Measurements from ENCODE around the gene CCDC192. TPM values are rescaled to one million over a fixed set of nuclear protein-coding genes. Genes with fewer than 3 reads are reported as not detected.
"Not testable (repeated sequence)": the region's sequence is repeated elsewhere in the genome, so short reads cannot be mapped to it uniquely, and the experiment has no call there.

Gene CCDC192
- total RNA-seq, 1 donor from 2014 or later, result 1.3 TPM

GRCh38 chr5:127741412-127741811, 38.2 kb downstream of the CCDC192 start:
- Mint-ChIP-seq H3K27ac (ENCODE audit: unreplicated experiment) (no peak overlapping the region), H3K4me1 (peaks cover 18% of the 10 kb centered on the region), H3K4me3 (peak overlapping the region; percentile 56), H3K36me3 (ENCODE audit: low read depth) (peaks cover 12% of the 10 kb centered on the region), H3K27me3 (ENCODE audit: low read depth) (no peaks in the 10 kb centered on the region), H3K9me3 (peaks cover 9% of the 10 kb centered on the region)
- TF ChIP-seq CTCF (conservative IDR thresholded peaks at IDR 0.05), result no peak
- no peak for DNase-seq (ENCODE audit: low read depth, low spot score)

DNA sequence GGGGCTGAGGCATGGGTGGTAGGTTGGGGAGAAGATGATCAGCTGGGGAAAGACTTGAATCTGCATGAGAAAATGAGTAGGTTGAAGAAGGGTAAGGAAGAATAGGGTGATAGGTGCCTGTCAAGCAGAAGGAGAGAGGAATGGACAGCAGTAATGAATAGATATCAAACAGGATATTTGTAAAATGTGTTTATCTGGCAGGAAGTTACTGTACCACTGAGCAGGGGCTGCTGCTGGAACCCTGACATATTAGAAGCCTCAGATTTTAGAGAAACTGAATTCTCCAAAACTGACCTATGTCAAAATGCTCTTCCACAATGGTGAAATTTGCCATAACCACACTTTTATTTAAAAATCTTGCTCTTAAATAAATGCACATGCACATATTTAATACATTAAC, 41.0 kb downstream of the CCDC192 start:
- no peak for DNase-seq (ENCODE audit: low read depth, low spot score)
- no peak overlapping the region for H3K27ac Mint-ChIP-seq (ENCODE audit: unreplicated experiment)
- H3K4me3 Mint-ChIP-seq, result no peak overlapping the region
- H3K27me3 Mint-ChIP-seq (ENCODE audit: low read depth), result no peaks in the 10 kb centered on the region
- no peak for TF ChIP-seq CTCF (conservative IDR thresholded peaks at IDR 0.05)
- peaks cover 14% of the 10 kb centered on the region for H3K4me1 Mint-ChIP-seq
- peaks cover 7% of the 10 kb centered on the region for H3K9me3 Mint-ChIP-seq
- peaks cover 11% of the 10 kb centered on the region for H3K36me3 Mint-ChIP-seq (ENCODE audit: low read depth)

DNA sequence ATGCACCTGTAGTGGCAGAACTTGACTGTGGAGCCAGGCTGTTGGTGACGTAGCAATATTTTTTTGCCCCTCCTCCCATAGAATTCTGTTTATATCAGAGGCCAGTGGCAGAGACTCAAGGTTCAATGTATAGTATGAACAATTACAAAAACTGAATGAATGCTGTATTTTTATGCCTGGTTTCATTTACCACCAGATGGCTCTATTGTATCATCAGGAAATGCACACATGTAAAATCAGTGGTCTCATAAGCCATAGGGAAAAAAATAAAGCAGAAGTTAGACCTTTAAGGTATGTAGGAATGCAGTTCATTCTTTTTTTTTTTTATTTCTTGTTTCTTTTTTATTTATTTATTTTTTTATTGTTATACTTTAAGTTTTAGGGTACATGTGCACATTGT, 43.6 kb downstream of the CCDC192 start:
- TF ChIP-seq CTCF (conservative IDR thresholded peaks at IDR 0.05), result peak; percentile 62
- no peaks in the 10 kb centered on the region for H3K27me3 Mint-ChIP-seq (ENCODE audit: low read depth)
- H3K36me3 Mint-ChIP-seq (ENCODE audit: low read depth), result peaks cover 8% of the 10 kb centered on the region
- peaks cover 4% of the 10 kb centered on the region for H3K4me1 Mint-ChIP-seq
- no peak overlapping the region for H3K27ac Mint-ChIP-seq (ENCODE audit: unreplicated experiment)
- DNase-seq (ENCODE audit: low read depth, low spot score), result no peak
- H3K9me3 Mint-ChIP-seq, result peaks cover 7% of the 10 kb centered on the region
- no peak overlapping the region for H3K4me3 Mint-ChIP-seq

DNA sequence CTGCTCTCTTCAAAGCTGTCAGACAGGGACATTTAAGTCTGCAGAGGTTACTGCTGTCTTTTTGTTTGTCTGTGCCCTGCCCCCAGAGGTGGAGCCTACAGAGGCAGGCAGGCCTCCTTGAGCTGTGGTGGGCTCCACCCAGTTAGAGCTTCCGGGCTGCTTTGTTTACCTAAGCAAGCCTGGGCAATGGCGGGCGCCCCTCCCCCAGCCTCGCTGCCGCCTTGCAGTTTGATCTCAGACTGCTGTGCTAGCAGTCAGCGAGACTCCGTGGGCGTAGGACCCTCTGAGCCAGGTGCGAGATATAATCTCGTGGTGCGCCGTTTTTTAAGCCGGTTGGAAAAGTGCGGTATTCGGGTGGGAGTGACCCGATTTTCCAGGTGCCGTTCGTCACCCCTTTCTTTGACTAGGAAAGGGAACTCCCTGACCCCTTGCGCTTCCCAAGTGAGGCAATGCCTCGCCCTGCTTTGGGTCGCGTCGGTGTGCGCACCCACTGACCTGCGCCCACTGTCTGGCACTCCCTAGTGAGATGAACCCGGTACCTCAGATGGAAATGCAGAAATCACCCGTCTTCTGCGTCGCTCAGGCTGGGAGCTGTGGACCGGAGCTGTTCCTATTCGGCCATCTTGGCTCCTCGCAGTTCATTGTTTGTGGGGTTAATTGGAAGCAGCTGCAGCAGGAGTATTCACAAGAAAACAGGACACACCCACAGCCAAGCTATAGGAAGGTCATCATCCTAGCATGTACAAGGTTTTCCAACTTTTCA, 49.5 kb downstream of the CCDC192 start:
- H3K27ac Mint-ChIP-seq (ENCODE audit: unreplicated experiment), result peak overlapping the region; percentile 81

GRCh38 chr5:127754259-127754658, 51.1 kb downstream of the CCDC192 start:
- no peak for TF ChIP-seq CTCF (conservative IDR thresholded peaks at IDR 0.05)
- Mint-ChIP-seq H3K9me3 (no peaks in the 10 kb centered on the region), H3K27ac (ENCODE audit: unreplicated experiment) (no peak overlapping the region)

More for the DNA sequence above, 49.5 kb downstream of the CCDC192 start:
- Mint-ChIP-seq H3K4me3 (peak overlapping the region; percentile 31), H3K4me1 (peaks cover 24% of the 10 kb centered on the region)
- H3K27me3 Mint-ChIP-seq (ENCODE audit: low read depth); DNase-seq (ENCODE audit: low read depth, low spot score); H3K36me3 Mint-ChIP-seq (ENCODE audit: low read depth); H3K9me3 Mint-ChIP-seq: not testable (repeated sequence)

DNA sequence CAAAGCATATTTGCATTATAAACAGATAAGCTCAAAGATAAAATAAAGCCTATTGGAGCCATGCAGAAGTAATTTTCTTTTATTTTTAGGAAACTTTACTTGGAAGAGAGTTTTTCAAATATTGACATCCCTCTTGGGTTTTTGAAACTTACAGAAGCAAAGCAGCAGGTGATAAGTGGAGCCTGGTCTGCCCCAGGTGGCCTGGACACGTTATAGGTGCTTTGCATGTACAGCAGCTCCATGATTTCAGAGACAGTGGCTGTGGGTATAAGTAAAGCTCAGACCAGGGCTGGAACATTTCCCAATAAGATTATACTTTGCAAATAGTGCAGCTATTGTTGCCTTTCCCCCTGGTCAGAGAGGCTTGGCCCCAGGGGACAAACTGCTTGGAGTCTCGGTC, 51.5 kb downstream of the CCDC192 start:
- Mint-ChIP-seq H3K27me3 (ENCODE audit: low read depth) (no peaks in the 10 kb centered on the region), H3K4me1 (peaks cover 30% of the 10 kb centered on the region), H3K27ac (ENCODE audit: unreplicated experiment) (peak overlapping the region; percentile 63), H3K36me3 (ENCODE audit: low read depth) (no peaks in the 10 kb centered on the region), H3K4me3 (no peak overlapping the region), H3K9me3 (no peaks in the 10 kb centered on the region)
- no peak for TF ChIP-seq CTCF (conservative IDR thresholded peaks at IDR 0.05)
- no peak for DNase-seq (ENCODE audit: low read depth, low spot score)

More at GRCh38 chr5:127754259-127754658, 51.1 kb downstream of the CCDC192 start:
- no peak overlapping the region for H3K4me3 Mint-ChIP-seq
- no peaks in the 10 kb centered on the region for H3K27me3 Mint-ChIP-seq (ENCODE audit: low read depth)
- peaks cover 30% of the 10 kb centered on the region for H3K4me1 Mint-ChIP-seq
- no peaks in the 10 kb centered on the region for H3K36me3 Mint-ChIP-seq (ENCODE audit: low read depth)
- no peak for DNase-seq (ENCODE audit: low read depth, low spot score)
